Measurements from ENCODE around the gene CDH4. TPM values are rescaled to one million over a fixed set of nuclear protein-coding genes. Genes with fewer than 3 reads are reported as not detected.

The CDH4 gene
- total RNA-seq, 1 donor from 2014 or later = 8.3 TPM

DNA sequence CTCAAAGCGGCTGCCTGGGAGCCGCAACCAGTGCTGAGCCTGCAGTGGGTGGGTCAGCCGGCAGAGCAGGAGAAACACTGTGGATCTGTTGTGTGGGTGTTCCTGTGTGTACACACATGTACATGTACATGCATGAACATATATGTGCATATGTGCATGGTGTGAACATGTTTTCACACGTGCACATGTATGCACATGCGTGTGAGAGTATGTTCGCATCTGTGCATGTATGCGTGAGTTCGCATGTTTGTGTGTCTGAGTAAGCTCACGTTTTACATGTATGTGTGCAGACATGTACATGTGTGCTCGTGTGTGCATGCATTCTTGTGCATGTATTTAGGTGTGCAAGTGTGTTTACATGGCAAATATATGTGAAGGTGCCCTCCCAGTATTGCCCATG is 302.6 kb downstream of the CDH4 start:
- no peaks in the 10 kb centered on the region for H3K4me1 Mint-ChIP-seq (ENCODE audit: unreplicated experiment)
- no peaks in the 10 kb centered on the region for H3K36me3 Mint-ChIP-seq
- peaks cover 23% of the 10 kb centered on the region for H3K27me3 Mint-ChIP-seq
- H3K27ac Mint-ChIP-seq = no peak overlapping the region
- no peak overlapping the region for H3K4me3 Mint-ChIP-seq
- TF ChIP-seq, protein P1, sequence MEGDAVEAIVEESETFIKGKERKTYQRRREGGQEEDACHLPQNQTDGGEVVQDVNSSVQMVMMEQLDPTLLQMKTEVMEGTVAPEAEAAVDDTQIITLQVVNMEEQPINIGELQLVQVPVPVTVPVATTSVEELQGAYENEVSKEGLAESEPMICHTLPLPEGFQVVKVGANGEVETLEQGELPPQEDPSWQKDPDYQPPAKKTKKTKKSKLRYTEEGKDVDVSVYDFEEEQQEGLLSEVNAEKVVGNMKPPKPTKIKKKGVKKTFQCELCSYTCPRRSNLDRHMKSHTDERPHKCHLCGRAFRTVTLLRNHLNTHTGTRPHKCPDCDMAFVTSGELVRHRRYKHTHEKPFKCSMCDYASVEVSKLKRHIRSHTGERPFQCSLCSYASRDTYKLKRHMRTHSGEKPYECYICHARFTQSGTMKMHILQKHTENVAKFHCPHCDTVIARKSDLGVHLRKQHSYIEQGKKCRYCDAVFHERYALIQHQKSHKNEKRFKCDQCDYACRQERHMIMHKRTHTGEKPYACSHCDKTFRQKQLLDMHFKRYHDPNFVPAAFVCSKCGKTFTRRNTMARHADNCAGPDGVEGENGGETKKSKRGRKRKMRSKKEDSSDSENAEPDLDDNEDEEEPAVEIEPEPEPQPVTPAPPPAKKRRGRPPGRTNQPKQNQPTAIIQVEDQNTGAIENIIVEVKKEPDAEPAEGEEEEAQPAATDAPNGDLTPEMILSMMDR (conservative IDR thresholded peaks at IDR 0.05) = no peak
- DNase-seq (ENCODE audit: extremely low spot score, unreplicated experiment) = no peak
- H3K9me3 Mint-ChIP-seq = peaks cover 7% of the 10 kb centered on the region

DNA sequence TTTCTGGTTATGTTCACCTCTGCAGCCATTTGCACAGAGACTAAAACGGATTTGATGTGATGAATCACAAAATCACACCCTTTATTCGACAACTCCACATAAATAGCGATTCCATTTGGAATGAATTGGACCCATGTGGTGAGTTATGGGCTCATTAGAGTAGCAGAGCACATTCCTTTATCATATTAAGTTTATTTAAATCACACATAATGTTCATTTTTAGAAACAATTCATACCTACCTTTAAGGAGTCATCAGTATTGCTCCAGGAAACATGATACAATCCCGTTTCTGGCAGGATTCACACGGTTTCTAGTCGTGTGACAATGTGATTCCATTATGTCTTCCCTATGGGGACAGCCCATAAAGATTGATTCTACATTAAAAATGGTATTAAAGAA is 303.5 kb downstream of the CDH4 start:
- Mint-ChIP-seq H3K36me3 (no peaks in the 10 kb centered on the region), H3K27me3 (peaks cover 27% of the 10 kb centered on the region), H3K27ac (no peak overlapping the region), H3K4me3 (no peak overlapping the region), H3K4me1 (ENCODE audit: unreplicated experiment) (no peaks in the 10 kb centered on the region), H3K9me3 (peaks cover 7% of the 10 kb centered on the region)
- no peak for DNase-seq (ENCODE audit: extremely low spot score, unreplicated experiment)
- TF ChIP-seq, protein P1 (conservative IDR thresholded peaks at IDR 0.05) = no peak

DNA sequence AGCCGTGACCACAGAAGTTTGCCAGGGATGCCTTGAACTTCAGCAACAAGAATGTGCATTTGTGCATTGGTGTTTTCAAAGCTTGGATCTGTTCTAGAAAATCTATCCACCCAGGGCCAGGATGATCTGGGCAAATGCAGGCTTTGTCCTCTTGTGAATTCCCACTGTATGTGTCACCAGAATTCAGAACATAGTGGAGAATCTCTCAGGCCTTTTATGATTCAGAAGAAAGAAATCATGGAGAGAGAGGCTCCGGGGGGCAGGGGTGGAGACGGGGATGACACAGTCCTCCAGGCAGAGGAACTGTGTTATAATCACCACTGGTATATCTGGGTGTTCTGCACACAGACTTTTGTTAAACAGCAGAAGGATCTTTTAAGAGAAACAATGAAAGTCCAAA is 304.1 kb downstream of the CDH4 start:
- TF ChIP-seq, protein P1 (conservative IDR thresholded peaks at IDR 0.05) = no peak
- Mint-ChIP-seq H3K9me3 (peaks cover 7% of the 10 kb centered on the region), H3K36me3 (no peaks in the 10 kb centered on the region), H3K4me1 (ENCODE audit: unreplicated experiment) (no peaks in the 10 kb centered on the region), H3K4me3 (no peak overlapping the region), H3K27ac (no peak overlapping the region), H3K27me3 (peaks cover 27% of the 10 kb centered on the region)
- DNase-seq (ENCODE audit: extremely low spot score, unreplicated experiment) = no peak

DNA sequence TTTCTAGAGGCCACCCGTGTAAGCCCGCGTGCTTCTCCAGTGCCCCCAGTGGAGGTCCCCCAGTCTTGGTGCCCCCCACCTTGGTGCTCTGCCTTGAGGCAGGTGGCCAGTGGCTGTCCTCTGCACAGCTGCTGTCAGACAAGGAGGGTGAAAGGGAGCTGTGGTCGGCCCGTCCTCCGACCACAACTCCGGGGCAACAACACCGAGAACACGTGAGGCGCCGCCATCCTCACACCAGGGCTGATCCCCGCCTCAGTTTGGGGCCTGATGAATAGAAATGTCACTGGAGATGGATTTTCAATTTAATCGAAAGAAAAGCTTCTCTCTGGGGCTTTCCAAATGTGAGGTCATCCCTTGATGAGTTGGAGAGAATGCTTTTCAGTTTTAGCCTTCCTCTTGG is 304.6 kb downstream of the CDH4 start:
- Mint-ChIP-seq H3K9me3 (peaks cover 7% of the 10 kb centered on the region), H3K27ac (no peak overlapping the region)
- no peak for DNase-seq (ENCODE audit: extremely low spot score, unreplicated experiment)

DNA sequence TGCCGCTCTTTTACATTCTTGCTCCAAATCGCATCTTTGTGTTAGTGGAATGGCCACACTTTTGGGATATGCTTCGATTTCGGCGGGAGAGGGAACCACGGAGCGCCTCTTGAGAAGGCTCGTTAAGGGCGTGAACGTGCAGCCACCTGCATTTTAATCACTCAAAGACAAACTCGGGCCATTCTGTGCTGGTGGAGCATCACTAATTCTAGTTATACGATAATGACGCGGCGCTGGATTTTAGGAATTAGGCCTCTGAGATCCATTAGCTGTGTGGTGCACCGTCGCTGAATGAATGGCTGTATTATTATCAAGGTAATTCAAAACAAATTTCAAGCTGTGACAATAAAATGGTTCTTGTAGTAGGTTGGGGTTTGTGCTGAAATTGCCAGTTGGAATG is 305.6 kb downstream of the CDH4 start:
- no peak overlapping the region for H3K27ac Mint-ChIP-seq
- H3K36me3 Mint-ChIP-seq = no peaks in the 10 kb centered on the region
- H3K9me3 Mint-ChIP-seq = peaks cover 5% of the 10 kb centered on the region
- no peaks in the 10 kb centered on the region for H3K4me1 Mint-ChIP-seq (ENCODE audit: unreplicated experiment)
- peaks cover 25% of the 10 kb centered on the region for H3K27me3 Mint-ChIP-seq
- no peak overlapping the region for H3K4me3 Mint-ChIP-seq
- TF ChIP-seq, protein P1 (conservative IDR thresholded peaks at IDR 0.05) = no peak
- no peak for DNase-seq (ENCODE audit: extremely low spot score, unreplicated experiment)

More for the DNA sequence above, 304.6 kb downstream of the CDH4 start:
- H3K27me3 Mint-ChIP-seq = peaks cover 25% of the 10 kb centered on the region
- TF ChIP-seq, protein P1 (conservative IDR thresholded peaks at IDR 0.05) = no peak
- H3K4me1 Mint-ChIP-seq (ENCODE audit: unreplicated experiment) = no peaks in the 10 kb centered on the region
- no peaks in the 10 kb centered on the region for H3K36me3 Mint-ChIP-seq
- H3K4me3 Mint-ChIP-seq = no peak overlapping the region

DNA sequence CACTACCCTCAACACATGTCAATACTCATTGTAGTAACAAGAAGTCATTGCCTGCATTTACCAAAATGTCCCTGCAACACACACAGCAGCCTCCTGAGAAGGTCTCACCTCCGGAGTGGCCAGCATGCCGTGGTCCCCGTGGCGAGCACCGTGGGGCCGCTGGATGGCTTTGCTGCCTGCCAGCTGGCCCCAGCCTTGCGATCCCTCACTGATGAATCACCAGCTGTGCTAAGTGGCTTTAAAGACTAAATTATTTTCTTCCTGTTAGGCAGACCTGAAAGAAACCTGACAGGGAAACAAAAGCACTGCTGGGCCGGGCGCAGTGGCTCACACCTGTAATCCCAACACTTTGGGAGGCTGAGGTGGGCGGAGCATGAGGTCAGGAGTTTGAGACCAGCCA is 306.7 kb downstream of the CDH4 start:
- Mint-ChIP-seq H3K27me3 (peaks cover 25% of the 10 kb centered on the region), H3K27ac (no peak overlapping the region), H3K9me3 (no peaks in the 10 kb centered on the region), H3K36me3 (no peaks in the 10 kb centered on the region), H3K4me3 (no peak overlapping the region), H3K4me1 (ENCODE audit: unreplicated experiment) (no peaks in the 10 kb centered on the region)
- TF ChIP-seq, protein P1 (conservative IDR thresholded peaks at IDR 0.05) = no peak
- no peak for DNase-seq (ENCODE audit: extremely low spot score, unreplicated experiment)
